GM23338 (cell line): ENCODE measurements around the gene PAX5. TPM values are rescaled to one million over a fixed set of nuclear protein-coding genes. Genes with fewer than 3 reads are reported as not detected.

Source experiments
- ATAC-seq: fragments of 200-7000 bp; cut with Tn5 transposase; 3 replicates; pipeline ENCODE4 v1.9.1; 2020
- DNase-seq: peaks from one replicate; pipeline ENCODE4 v3.0.0-alpha.2; 2015; ENCODE audit warnings: low spot score
- H2AFZ ChIP-seq: fragments of 200-600 bp; sonication (generic); 2 replicates; pipeline ENCODE4 v1.8.0; 2016; ENCODE audit warnings: antibody characterized with exemption, mild to moderate bottlenecking, moderate library complexity
- H3F3A ChIP-seq: fragments of 200-600 bp; sonication (generic); replicated peaks from 2 replicates; pipeline ENCODE4 v1.8.0; 2017; ENCODE audit warnings: antibody characterized with exemption, mixed run types, low read depth
- H3K27ac ChIP-seq: fragments of 200-600 bp; sonication (generic); 2 replicates; pipeline ENCODE4 v1.6.1; 2016; ENCODE audit warnings: low read depth
- H3K27me3 ChIP-seq: fragments of 200-600 bp; sonication (generic); 2 replicates; pipeline ENCODE4 v1.8.0; 2016; ENCODE audit warnings: mild to moderate bottlenecking, mixed run types, moderate library complexity; ENCODE audit not compliant: insufficient read depth
- H3K36me3 ChIP-seq: fragments of 200-600 bp; sonication (generic); 2 replicates; pipeline ENCODE4 v1.8.0; 2016; ENCODE audit warnings: mild to moderate bottlenecking; ENCODE audit not compliant: insufficient read depth
- H3K4me1 ChIP-seq: fragments of 200-600 bp; sonication (generic); 2 replicates; pipeline ENCODE4 v1.8.0; 2016; ENCODE audit warnings: mild to moderate bottlenecking, moderate library complexity; ENCODE audit not compliant: insufficient read depth
- H3K4me2 ChIP-seq: fragments of 200-600 bp; sonication (generic); 2 replicates; pipeline ENCODE4 v1.7.1; 2017; ENCODE audit warnings: mixed run types
- H3K4me3 ChIP-seq: fragments of 200-600 bp; sonication (generic); 2 replicates; pipeline ENCODE4 v1.6.1; 2016; ENCODE audit warnings: mixed run types
- H3K79me2 ChIP-seq: fragments of 200-600 bp; sonication (generic); replicated peaks from 2 replicates; pipeline ENCODE4 v1.8.0; 2017; ENCODE audit warnings: mild to moderate bottlenecking; ENCODE audit not compliant: insufficient read depth
- H3K9me2 ChIP-seq: fragments of 200-600 bp; sonication (generic); 2 replicates; pipeline ENCODE4 v1.8.0; 2017; ENCODE audit not compliant: insufficient read depth
- H4K20me1 ChIP-seq: fragments of 200-600 bp; sonication (generic); replicated peaks from 2 replicates; pipeline ENCODE4 v1.8.0; 2017; ENCODE audit warnings: mild to moderate bottlenecking; ENCODE audit not compliant: insufficient read depth
- H3K27ac Mint-ChIP-seq: 2 replicates; pipeline ENCODE4 v1.8.0; 2020; ENCODE audit warnings: inconsistent platforms, mild to moderate bottlenecking, moderate library complexity, mixed read lengths
- H3K27me3 Mint-ChIP-seq: 3 replicates; pipeline ENCODE4 v1.8.0; 2022; ENCODE audit warnings: low read depth, mild to moderate bottlenecking, moderate library complexity, mixed read lengths, inconsistent platforms; ENCODE audit not compliant: insufficient read depth, poor library complexity
- H3K36me3 Mint-ChIP-seq: 3 replicates; pipeline ENCODE4 v1.8.0; 2021; ENCODE audit warnings: low read depth, mild to moderate bottlenecking, inconsistent platforms, moderate library complexity, mixed read lengths
- H3K4me1 Mint-ChIP-seq: 3 replicates; pipeline ENCODE4 v1.8.0; 2020; ENCODE audit warnings: mild to moderate bottlenecking, inconsistent platforms, mixed read lengths
- H3K4me3 Mint-ChIP-seq: 3 replicates; pipeline ENCODE4 v1.8.0; 2021; ENCODE audit warnings: moderate library complexity, mild to moderate bottlenecking, inconsistent platforms, mixed read lengths
- H3K9me3 Mint-ChIP-seq: 3 replicates; pipeline ENCODE4 v1.8.0; 2020; ENCODE audit warnings: moderate library complexity, mild to moderate bottlenecking, inconsistent platforms, mixed read lengths
- EZH2 ChIP-seq: fragments of 200-600 bp; sonication (generic); IDR thresholded peaks from one replicate; pipeline ENCODE4 v1.8.0; 2017; ENCODE audit warnings: antibody characterized with exemption, mild to moderate bottlenecking, low read depth; ENCODE audit not compliant: unreplicated experiment
- EZH2phosphoT487 ChIP-seq: fragments of 200-600 bp; sonication (generic); IDR thresholded peaks from one replicate; pipeline ENCODE4 v1.8.1; 2018; ENCODE audit warnings: antibody characterized with exemption; ENCODE audit not compliant: unreplicated experiment
- JUNB ChIP-seq: IDR thresholded peaks from one replicate; pipeline ENCODE4 v1.6.1; 2016; ENCODE audit warnings: antibody characterized with exemption; ENCODE audit not compliant: unreplicated experiment
- NANOG ChIP-seq: IDR thresholded peaks from 2 replicates; pipeline ENCODE4 v1.6.1; 2016; ENCODE audit warnings: antibody characterized with exemption, borderline replicate concordance
- STAT1 ChIP-seq: IDR thresholded peaks from one replicate; pipeline ENCODE4 v1.6.1; 2016; ENCODE audit warnings: antibody characterized with exemption; ENCODE audit not compliant: unreplicated experiment
- ZNF114 ChIP-seq: fragments of 250-450 bp; sonication (Bioruptor Pico); IDR thresholded peaks from 2 replicates; pipeline ENCODE4 v1.5.0; 2020; ENCODE audit warnings: mild to moderate bottlenecking, moderate library complexity
- polyA plus RNA-seq: library from polyadenylated mRNA; unstranded; fragments of >200 nt; fragmentation: Nextera tagmentation; extraction: Ambion mirVana; gene quantifications from 2 replicates; pipeline ENCODE4 v1.2.1, GENCODE V29; 2016
- total RNA-seq: library from RNA; depleted of rRNA; stranded (reverse); fragments of >200 nt; shearing (Covaris generic); gene quantifications from 2 replicates; pipeline ENCODE4 v1.2.3, GENCODE V29; 2014
- TF ChIP-seq, protein P1 (sequence below): IDR thresholded peaks from one replicate; pipeline ENCODE4 v1.6.1; 2018; ENCODE audit warnings: antibody characterized with exemption; ENCODE audit not compliant: unreplicated experiment
- TF ChIP-seq, protein P2 (sequence below): fragments of 250-450 bp; sonication (Bioruptor Pico); IDR thresholded peaks from 2 replicates; pipeline ENCODE4 v1.5.0; 2020; ENCODE audit warnings: mild to moderate bottlenecking, moderate library complexity
- TF ChIP-seq, protein P3 (sequence below), 2 experiments: fragments of 200-600 bp in 1 of 2; sonication (generic) in 1 of 2; conservative IDR thresholded peaks; 2 replicates each; pipeline versions ENCODE4 v1.5.1 to v1.6.1; 2016 to 2017; ENCODE audit warnings: antibody characterized with exemption in 2 of 2, low read depth in 2 of 2, mild to moderate bottlenecking in 2 of 2, moderate library complexity in 1 of 2

Gene PAX5
- total and polyA plus RNA-seq, 2 experiments from 2014 or later, result 0.17 to 0.60 TPM

DNA sequence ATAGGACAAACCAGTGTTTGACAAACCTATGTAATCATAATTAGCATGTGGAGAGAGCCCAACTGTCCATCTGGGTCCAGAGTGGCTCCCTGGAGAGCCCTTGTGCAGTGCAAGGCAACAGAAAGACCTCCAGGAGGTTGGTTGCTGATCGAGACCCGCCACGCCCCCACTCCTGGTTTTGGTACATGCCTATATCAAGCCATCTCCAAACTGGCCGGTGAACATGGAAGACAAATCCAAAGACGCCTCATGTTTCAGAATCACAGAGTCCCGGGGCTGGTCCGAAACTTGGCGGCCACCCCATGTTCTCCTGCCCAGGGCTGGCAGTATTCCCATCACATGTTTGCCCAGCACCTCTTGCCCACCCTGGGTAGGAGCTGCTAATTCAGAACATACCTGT lies 140.2 kb downstream of the PAX5 start (continued):
- TF ChIP-seq, protein P1, sequence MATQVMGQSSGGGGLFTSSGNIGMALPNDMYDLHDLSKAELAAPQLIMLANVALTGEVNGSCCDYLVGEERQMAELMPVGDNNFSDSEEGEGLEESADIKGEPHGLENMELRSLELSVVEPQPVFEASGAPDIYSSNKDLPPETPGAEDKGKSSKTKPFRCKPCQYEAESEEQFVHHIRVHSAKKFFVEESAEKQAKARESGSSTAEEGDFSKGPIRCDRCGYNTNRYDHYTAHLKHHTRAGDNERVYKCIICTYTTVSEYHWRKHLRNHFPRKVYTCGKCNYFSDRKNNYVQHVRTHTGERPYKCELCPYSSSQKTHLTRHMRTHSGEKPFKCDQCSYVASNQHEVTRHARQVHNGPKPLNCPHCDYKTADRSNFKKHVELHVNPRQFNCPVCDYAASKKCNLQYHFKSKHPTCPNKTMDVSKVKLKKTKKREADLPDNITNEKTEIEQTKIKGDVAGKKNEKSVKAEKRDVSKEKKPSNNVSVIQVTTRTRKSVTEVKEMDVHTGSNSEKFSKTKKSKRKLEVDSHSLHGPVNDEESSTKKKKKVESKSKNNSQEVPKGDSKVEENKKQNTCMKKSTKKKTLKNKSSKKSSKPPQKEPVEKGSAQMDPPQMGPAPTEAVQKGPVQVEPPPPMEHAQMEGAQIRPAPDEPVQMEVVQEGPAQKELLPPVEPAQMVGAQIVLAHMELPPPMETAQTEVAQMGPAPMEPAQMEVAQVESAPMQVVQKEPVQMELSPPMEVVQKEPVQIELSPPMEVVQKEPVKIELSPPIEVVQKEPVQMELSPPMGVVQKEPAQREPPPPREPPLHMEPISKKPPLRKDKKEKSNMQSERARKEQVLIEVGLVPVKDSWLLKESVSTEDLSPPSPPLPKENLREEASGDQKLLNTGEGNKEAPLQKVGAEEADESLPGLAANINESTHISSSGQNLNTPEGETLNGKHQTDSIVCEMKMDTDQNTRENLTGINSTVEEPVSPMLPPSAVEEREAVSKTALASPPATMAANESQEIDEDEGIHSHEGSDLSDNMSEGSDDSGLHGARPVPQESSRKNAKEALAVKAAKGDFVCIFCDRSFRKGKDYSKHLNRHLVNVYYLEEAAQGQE, result no peak
- TF ChIP-seq NANOG, result no peak
- no peak for TF ChIP-seq ZNF114

DNA sequence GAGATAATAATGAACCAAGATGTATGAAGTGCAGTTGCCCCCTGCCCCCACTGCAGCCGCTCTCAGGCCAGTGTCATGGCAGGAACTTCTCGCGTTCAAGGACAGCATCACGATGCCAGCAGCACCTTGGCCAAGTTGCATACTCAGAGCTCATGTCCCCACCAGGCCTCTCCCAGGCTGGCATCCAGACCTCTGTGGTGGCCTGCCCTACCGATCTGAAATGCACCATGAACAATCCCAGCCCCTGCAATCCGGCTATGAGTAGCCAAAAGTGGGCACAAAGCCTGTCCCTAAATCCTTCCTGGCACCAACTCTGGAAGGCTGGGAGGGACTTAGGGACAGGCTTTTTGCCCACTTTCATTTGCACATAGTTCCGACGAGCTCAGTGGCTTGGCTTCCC lies 140.9 kb downstream of the PAX5 start:
- no peaks in the 10 kb centered on the region for H3F3A ChIP-seq
- H3K4me3 ChIP-seq, result no peak overlapping the region
- H3K9me2 ChIP-seq, result no peaks in the 10 kb centered on the region
- H3K4me1 ChIP-seq, result peaks cover 8% of the 10 kb centered on the region; the same call in 1 of the 2 replicates
- no peak overlapping the region for H3K27ac ChIP-seq
- TF ChIP-seq, protein P2, sequence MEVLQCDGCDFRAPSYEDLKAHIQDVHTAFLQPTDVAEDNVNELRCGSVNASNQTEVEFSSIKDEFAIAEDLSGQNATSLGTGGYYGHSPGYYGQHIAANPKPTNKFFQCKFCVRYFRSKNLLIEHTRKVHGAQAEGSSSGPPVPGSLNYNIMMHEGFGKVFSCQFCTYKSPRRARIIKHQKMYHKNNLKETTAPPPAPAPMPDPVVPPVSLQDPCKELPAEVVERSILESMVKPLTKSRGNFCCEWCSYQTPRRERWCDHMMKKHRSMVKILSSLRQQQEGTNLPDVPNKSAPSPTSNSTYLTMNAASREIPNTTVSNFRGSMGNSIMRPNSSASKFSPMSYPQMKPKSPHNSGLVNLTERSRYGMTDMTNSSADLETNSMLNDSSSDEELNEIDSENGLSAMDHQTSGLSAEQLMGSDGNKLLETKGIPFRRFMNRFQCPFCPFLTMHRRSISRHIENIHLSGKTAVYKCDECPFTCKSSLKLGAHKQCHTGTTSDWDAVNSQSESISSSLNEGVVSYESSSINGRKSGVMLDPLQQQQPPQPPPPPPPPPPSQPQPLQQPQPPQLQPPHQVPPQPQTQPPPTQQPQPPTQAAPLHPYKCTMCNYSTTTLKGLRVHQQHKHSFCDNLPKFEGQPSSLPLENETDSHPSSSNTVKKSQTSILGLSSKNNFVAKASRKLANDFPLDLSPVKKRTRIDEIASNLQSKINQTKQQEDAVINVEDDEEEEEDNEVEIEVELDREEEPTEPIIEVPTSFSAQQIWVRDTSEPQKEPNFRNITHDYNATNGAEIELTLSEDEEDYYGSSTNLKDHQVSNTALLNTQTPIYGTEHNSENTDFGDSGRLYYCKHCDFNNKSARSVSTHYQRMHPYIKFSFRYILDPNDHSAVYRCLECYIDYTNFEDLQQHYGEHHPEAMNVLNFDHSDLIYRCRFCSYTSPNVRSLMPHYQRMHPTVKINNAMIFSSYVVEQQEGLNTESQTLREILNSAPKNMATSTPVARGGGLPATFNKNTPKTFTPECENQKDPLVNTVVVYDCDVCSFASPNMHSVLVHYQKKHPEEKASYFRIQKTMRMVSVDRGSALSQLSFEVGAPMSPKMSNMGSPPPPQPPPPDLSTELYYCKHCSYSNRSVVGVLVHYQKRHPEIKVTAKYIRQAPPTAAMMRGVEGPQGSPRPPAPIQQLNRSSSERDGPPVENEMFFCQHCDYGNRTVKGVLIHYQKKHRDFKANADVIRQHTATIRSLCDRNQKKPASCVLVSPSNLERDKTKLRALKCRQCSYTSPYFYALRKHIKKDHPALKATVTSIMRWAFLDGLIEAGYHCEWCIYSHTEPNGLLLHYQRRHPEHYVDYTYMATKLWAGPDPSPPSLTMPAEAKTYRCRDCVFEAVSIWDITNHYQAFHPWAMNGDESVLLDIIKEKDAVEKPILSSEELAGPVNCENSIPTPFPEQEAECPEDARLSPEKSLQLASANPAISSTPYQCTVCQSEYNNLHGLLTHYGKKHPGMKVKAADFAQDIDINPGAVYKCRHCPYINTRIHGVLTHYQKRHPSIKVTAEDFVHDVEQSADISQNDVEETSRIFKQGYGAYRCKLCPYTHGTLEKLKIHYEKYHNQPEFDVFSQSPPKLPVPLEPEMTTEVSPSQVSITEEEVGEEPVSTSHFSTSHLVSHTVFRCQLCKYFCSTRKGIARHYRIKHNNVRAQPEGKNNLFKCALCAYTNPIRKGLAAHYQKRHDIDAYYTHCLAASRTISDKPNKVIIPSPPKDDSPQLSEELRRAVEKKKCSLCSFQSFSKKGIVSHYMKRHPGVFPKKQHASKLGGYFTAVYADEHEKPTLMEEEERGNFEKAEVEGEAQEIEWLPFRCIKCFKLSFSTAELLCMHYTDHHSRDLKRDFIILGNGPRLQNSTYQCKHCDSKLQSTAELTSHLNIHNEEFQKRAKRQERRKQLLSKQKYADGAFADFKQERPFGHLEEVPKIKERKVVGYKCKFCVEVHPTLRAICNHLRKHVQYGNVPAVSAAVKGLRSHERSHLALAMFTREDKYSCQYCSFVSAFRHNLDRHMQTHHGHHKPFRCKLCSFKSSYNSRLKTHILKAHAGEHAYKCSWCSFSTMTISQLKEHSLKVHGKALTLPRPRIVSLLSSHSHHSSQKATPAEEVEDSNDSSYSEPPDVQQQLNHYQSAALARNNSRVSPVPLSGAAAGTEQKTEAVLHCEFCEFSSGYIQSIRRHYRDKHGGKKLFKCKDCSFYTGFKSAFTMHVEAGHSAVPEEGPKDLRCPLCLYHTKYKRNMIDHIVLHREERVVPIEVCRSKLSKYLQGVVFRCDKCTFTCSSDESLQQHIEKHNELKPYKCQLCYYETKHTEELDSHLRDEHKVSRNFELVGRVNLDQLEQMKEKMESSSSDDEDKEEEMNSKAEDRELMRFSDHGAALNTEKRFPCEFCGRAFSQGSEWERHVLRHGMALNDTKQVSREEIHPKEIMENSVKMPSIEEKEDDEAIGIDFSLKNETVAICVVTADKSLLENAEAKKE, result no peak
- no peak for TF ChIP-seq NANOG
- no peak for TF ChIP-seq STAT1
- TF ChIP-seq JUNB, result no peak
- no peak for TF ChIP-seq EZH2phosphoT487
- no peak for TF ChIP-seq EZH2
- TF ChIP-seq, protein P3, sequence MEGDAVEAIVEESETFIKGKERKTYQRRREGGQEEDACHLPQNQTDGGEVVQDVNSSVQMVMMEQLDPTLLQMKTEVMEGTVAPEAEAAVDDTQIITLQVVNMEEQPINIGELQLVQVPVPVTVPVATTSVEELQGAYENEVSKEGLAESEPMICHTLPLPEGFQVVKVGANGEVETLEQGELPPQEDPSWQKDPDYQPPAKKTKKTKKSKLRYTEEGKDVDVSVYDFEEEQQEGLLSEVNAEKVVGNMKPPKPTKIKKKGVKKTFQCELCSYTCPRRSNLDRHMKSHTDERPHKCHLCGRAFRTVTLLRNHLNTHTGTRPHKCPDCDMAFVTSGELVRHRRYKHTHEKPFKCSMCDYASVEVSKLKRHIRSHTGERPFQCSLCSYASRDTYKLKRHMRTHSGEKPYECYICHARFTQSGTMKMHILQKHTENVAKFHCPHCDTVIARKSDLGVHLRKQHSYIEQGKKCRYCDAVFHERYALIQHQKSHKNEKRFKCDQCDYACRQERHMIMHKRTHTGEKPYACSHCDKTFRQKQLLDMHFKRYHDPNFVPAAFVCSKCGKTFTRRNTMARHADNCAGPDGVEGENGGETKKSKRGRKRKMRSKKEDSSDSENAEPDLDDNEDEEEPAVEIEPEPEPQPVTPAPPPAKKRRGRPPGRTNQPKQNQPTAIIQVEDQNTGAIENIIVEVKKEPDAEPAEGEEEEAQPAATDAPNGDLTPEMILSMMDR (conservative IDR thresholded peaks at IDR 0.05; ENCODE audit: low read depth in 2 of 2), result no peak
- H2AFZ ChIP-seq, result no peak overlapping the region
- no peaks in the 10 kb centered on the region for H4K20me1 ChIP-seq
- H3K27ac Mint-ChIP-seq, result no peak overlapping the region
- DNase-seq, result no peak
- H3K4me2 ChIP-seq, result no peak overlapping the region
- H3K27me3 Mint-ChIP-seq, result peaks cover 3% of the 10 kb centered on the region
- no peaks in the 10 kb centered on the region for H3K27me3 ChIP-seq
- H3K36me3 Mint-ChIP-seq, result no peaks in the 10 kb centered on the region
- H3K4me1 Mint-ChIP-seq, result peaks cover 18% of the 10 kb centered on the region
- no peaks in the 10 kb centered on the region for H3K36me3 ChIP-seq
- H3K9me3 Mint-ChIP-seq, result no peaks in the 10 kb centered on the region
- no peaks in the 10 kb centered on the region for H3K79me2 ChIP-seq
- ATAC-seq, result no peak
- no peak overlapping the region for H3K4me3 Mint-ChIP-seq
